Pons (tissue), 1 donor: ENCODE measurements around the gene OR5D14.

Experiments used
- DNase-seq: peaks from one replicate; pipeline ENCODE4 v3.0.0-alpha.2; 2016; ENCODE audit warnings: low spot score

The OR5D14 gene

DNA sequence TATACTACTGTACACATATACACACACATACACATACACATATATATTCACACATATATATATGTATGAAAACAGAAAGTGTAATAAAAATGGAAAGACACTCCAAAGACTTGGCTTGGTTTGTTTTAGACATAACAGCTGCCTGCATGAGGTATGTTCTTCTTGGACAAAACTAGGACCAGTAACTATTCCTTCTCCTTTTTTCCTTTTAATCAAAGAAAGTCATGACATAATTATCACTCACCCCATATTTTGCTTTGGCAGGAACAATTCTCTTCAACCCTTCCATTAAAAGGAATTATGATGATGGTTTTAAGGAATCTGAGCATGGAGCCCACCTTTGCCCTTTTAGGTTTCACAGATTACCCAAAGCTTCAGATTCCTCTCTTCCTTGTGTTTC lies at the start of gene OR5D14:
OR5D14 (plus strand) TSS at position 301 of the 400 bp plus-strand sequence; CDS start at position 301, 0 bp downstream.
- no peak for DNase-seq

DNA sequence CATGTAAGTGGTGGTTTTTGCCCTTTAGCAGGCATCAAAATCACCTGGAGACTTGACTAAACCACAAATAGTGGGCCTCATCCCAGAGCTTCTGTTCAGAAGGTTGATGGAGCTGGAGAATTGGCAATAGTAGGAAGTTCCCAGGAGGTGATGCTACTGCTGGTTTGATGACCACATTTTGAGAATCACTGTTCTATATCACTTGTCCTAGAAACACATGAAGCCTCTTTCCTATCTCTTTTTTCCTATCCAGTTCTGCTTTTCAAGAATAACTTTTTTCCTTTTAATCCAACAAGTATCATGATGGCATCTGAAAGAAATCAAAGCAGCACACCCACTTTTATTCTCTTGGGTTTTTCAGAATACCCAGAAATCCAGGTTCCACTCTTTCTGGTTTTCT lies 22.2 kb upstream of the OR5D14 start, which contains the start of gene OR5D13:
OR5D13 (plus strand) TSS at position 301 of the 400 bp plus-strand sequence; CDS start at position 301, 0 bp downstream.
- no peak for DNase-seq

DNA sequence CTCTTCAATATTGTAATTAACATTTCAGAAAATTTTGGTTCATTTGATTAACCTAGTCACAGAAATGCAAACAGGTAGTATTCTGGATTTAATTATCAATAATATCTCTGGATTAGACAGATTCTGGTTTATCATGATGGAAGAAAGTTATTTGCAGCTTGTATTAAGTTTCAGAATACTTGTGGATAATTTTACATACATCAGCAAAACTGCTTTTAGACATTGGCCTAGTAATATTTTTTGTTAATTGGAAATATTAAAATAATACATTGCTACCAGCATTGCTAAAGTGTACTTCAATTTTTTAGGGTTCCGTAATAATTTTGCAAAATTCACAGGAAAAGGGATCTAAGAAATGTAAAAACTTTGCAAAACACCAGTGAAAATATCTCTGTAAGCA lies 3.8 kb upstream of the OR5D14 start:
- DNase-seq: no peak

DNA sequence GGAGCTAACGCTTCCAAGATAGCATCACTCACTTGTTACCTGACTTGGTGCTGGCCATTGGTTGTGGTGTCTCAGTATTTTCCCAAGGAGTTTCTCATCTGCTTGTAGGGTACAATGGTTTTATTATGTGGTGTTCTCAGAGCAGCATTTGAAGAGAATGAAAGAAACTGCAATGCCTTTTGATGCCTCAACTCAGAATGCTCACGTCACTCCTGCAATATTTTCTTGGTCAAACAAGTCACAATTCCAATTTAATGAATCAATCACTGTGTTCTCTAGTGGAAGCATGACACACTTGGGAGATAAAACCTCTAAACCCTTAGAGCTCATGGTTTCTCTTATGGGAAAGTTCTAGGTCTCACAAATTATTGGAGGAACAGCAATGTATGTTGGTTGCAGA lies 2.0 kb upstream of the OR5D14 start:
- no peak for DNase-seq

DNA sequence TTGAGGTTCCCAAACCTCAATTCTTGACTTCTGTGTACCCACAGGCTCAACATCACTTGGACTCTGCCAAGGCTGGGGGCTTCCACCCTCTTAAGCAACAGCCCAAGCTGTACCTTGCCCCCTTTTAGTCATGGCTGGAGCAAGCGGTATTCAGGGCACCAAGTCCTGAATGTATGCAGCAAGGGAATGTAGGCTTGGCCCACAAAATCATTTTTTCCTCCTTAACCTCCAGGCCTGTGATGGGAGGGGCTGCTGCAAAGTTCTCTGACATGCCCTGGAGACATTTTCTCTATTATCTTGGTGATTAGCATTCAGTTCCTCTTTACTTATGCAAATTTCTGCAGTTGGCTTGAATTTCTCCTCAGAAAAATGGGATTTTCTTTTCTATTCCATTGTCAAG lies 10.9 kb downstream of the OR5D14 start:
- no peak for DNase-seq

DNA sequence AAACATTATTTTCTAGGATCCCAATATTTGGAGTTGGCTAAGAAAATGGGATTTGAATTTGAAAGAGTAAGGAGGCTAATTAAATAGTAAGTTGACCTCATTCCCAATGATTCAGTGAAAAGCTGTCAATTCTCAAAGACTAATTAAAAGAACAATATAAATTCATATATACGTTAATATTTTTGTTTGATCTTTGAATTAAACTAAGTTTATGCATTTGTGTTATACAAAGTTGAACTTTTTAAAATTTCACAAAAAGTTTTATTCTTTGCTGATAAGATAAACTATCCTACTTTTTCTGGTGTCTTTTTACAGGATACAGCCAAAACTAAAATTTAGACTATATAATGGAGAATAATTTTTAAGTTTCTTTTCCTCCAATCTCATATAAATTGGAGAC lies 15.7 kb downstream of the OR5D14 start, which contains the start of gene OR5L1:
OR5L1 (plus strand) TSS at position 301 of the 400 bp plus-strand sequence. CDS start 100 bp downstream, outside the sequence.
- no peak for DNase-seq

DNA sequence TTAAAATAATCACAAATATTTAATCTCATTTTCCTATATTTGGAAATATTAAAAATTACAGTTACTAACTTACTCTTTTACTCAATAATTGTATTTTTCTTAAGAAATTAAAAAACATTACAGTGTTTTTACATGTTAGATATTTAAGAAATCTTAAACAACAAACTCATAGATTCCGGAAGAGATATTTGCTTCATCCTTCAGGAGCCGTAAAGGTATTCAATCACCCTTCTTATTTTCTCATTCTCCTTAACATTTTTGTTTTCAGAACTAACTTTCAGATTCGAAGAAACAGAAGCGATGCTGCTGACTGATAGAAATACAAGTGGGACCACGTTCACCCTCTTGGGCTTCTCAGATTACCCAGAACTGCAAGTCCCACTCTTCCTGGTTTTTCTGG lies 24.0 kb downstream of the OR5D14 start, which contains the start of gene OR5D18:
OR5D18 (plus strand) TSS at position 301 of the 400 bp plus-strand sequence; CDS start at position 301, 0 bp downstream.
- no peak for DNase-seq

DNA sequence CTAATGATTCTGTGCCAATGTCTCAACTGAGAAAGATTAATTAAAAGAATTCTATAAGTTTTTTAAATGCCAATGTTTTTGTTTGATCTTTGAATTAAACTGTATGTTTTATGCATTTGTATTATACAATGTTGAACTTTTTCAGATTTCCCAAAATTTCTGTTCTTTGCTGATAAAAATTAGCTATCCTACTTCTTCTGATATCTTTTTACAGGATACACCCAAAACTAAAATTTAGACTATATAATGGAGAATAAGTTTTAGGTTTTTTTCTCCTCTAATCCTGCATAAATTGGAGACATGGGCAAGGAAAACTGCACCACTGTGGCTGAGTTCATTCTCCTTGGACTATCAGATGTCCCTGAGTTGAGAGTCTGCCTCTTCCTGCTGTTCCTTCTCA lies 31.6 kb downstream of the OR5D14 start, which contains the start of gene OR5L2:
OR5L2 (plus strand) TSS at position 301 of the 400 bp plus-strand sequence; CDS start at position 301, 0 bp downstream.
- DNase-seq: no peak

DNA sequence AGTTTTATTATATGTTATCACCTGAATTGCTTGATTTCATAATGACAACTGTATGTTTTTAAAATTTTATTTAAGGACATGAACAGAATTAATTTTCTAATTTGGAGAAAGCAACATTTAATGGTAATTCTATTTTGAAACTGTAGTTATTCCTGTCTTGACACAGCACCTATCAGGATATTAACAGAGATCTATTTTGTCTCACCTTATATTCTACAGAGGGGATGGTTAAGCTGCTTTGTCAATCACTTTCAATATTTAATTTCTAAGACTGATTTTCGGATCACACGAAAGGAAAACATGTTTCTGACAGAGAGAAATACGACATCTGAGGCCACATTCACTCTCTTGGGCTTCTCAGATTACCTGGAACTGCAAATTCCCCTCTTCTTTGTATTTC lies 43.1 kb downstream of the OR5D14 start, which contains the start of gene OR5D16:
OR5D16 (plus strand) TSS at position 301 of the 400 bp plus-strand sequence; CDS start at position 301, 0 bp downstream.
- DNase-seq: no peak
